GM23338 (cell line): ENCODE measurements around the gene CTNNA3. TPM values are rescaled to one million over a fixed set of nuclear protein-coding genes. Genes with fewer than 3 reads are reported as not detected.

Source experiments
- ATAC-seq: fragments of 200-7000 bp; cut with Tn5 transposase; 3 replicates; pipeline ENCODE4 v1.9.1; 2020
- DNase-seq: peaks from one replicate; pipeline ENCODE4 v3.0.0-alpha.2; 2015; ENCODE audit warnings: low spot score
- H2AFZ ChIP-seq: fragments of 200-600 bp; sonication (generic); 2 replicates; pipeline ENCODE4 v1.8.0; 2016; ENCODE audit warnings: antibody characterized with exemption, mild to moderate bottlenecking, moderate library complexity
- H3F3A ChIP-seq: fragments of 200-600 bp; sonication (generic); replicated peaks from 2 replicates; pipeline ENCODE4 v1.8.0; 2017; ENCODE audit warnings: antibody characterized with exemption, mixed run types, low read depth
- H3K27ac ChIP-seq: fragments of 200-600 bp; sonication (generic); 2 replicates; pipeline ENCODE4 v1.6.1; 2016; ENCODE audit warnings: low read depth
- H3K27me3 ChIP-seq: fragments of 200-600 bp; sonication (generic); 2 replicates; pipeline ENCODE4 v1.8.0; 2016; ENCODE audit warnings: mild to moderate bottlenecking, mixed run types, moderate library complexity; ENCODE audit not compliant: insufficient read depth
- H3K36me3 ChIP-seq: fragments of 200-600 bp; sonication (generic); 2 replicates; pipeline ENCODE4 v1.8.0; 2016; ENCODE audit warnings: mild to moderate bottlenecking; ENCODE audit not compliant: insufficient read depth
- H3K4me1 ChIP-seq: fragments of 200-600 bp; sonication (generic); 2 replicates; pipeline ENCODE4 v1.8.0; 2016; ENCODE audit warnings: mild to moderate bottlenecking, moderate library complexity; ENCODE audit not compliant: insufficient read depth
- H3K4me2 ChIP-seq: fragments of 200-600 bp; sonication (generic); 2 replicates; pipeline ENCODE4 v1.7.1; 2017; ENCODE audit warnings: mixed run types
- H3K4me3 ChIP-seq: fragments of 200-600 bp; sonication (generic); 2 replicates; pipeline ENCODE4 v1.6.1; 2016; ENCODE audit warnings: mixed run types
- H3K79me2 ChIP-seq: fragments of 200-600 bp; sonication (generic); replicated peaks from 2 replicates; pipeline ENCODE4 v1.8.0; 2017; ENCODE audit warnings: mild to moderate bottlenecking; ENCODE audit not compliant: insufficient read depth
- H3K9me2 ChIP-seq: fragments of 200-600 bp; sonication (generic); 2 replicates; pipeline ENCODE4 v1.8.0; 2017; ENCODE audit not compliant: insufficient read depth
- H4K20me1 ChIP-seq: fragments of 200-600 bp; sonication (generic); replicated peaks from 2 replicates; pipeline ENCODE4 v1.8.0; 2017; ENCODE audit warnings: mild to moderate bottlenecking; ENCODE audit not compliant: insufficient read depth
- H3K27ac Mint-ChIP-seq: 2 replicates; pipeline ENCODE4 v1.8.0; 2020; ENCODE audit warnings: inconsistent platforms, mild to moderate bottlenecking, moderate library complexity, mixed read lengths
- H3K27me3 Mint-ChIP-seq: 3 replicates; pipeline ENCODE4 v1.8.0; 2022; ENCODE audit warnings: low read depth, mild to moderate bottlenecking, moderate library complexity, mixed read lengths, inconsistent platforms; ENCODE audit not compliant: insufficient read depth, poor library complexity
- H3K36me3 Mint-ChIP-seq: 3 replicates; pipeline ENCODE4 v1.8.0; 2021; ENCODE audit warnings: low read depth, mild to moderate bottlenecking, inconsistent platforms, moderate library complexity, mixed read lengths
- H3K4me1 Mint-ChIP-seq: 3 replicates; pipeline ENCODE4 v1.8.0; 2020; ENCODE audit warnings: mild to moderate bottlenecking, inconsistent platforms, mixed read lengths
- H3K4me3 Mint-ChIP-seq: 3 replicates; pipeline ENCODE4 v1.8.0; 2021; ENCODE audit warnings: moderate library complexity, mild to moderate bottlenecking, inconsistent platforms, mixed read lengths
- H3K9me3 Mint-ChIP-seq: 3 replicates; pipeline ENCODE4 v1.8.0; 2020; ENCODE audit warnings: moderate library complexity, mild to moderate bottlenecking, inconsistent platforms, mixed read lengths
- EZH2phosphoT487 ChIP-seq: fragments of 200-600 bp; sonication (generic); IDR thresholded peaks from one replicate; pipeline ENCODE4 v1.8.1; 2018; ENCODE audit warnings: antibody characterized with exemption; ENCODE audit not compliant: unreplicated experiment
- NANOG ChIP-seq: IDR thresholded peaks from 2 replicates; pipeline ENCODE4 v1.6.1; 2016; ENCODE audit warnings: antibody characterized with exemption, borderline replicate concordance
- ZNF114 ChIP-seq: fragments of 250-450 bp; sonication (Bioruptor Pico); IDR thresholded peaks from 2 replicates; pipeline ENCODE4 v1.5.0; 2020; ENCODE audit warnings: mild to moderate bottlenecking, moderate library complexity
- polyA plus RNA-seq: library from polyadenylated mRNA; unstranded; fragments of >200 nt; fragmentation: Nextera tagmentation; extraction: Ambion mirVana; gene quantifications from 2 replicates; pipeline ENCODE4 v1.2.1, GENCODE V29; 2016
- total RNA-seq: library from RNA; depleted of rRNA; stranded (reverse); fragments of >200 nt; shearing (Covaris generic); gene quantifications from 2 replicates; pipeline ENCODE4 v1.2.3, GENCODE V29; 2014
- TF ChIP-seq, protein P1 (sequence below): fragments of 250-450 bp; sonication (Bioruptor Pico); IDR thresholded peaks from 2 replicates; pipeline ENCODE4 v1.5.0; 2020; ENCODE audit warnings: mild to moderate bottlenecking, moderate library complexity
- TF ChIP-seq, protein P2 (sequence below), 2 experiments: fragments of 200-600 bp in 1 of 2; sonication (generic) in 1 of 2; conservative IDR thresholded peaks; 2 replicates each; pipeline versions ENCODE4 v1.5.1 to v1.6.1; 2016 to 2017; ENCODE audit warnings: antibody characterized with exemption in 2 of 2, low read depth in 2 of 2, mild to moderate bottlenecking in 2 of 2, moderate library complexity in 1 of 2

CTNNA3 gene
- total and polyA plus RNA-seq, 2 experiments from 2014 or later = 0.71 to 3.3 TPM

DNA sequence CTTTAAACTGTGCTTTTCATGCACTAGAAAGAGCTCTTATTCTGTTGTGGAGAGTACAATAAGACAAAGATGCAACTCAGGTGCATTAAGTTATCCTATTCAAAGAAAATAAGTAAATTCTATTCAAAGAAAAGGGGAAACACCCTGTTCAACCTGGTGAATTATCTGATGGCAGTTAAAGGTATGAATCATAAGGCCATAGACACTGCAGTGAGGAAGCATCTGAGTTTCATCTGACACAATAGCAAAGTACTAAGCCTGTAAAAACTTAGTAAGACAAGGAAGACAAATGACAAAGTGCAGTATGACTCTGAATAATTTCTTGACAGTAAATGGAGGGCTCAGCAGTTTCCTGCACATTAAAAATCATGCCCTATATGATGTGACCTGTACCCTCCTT, 861.2 kb downstream of the CTNNA3 start (continued):
- TF ChIP-seq, protein P1, sequence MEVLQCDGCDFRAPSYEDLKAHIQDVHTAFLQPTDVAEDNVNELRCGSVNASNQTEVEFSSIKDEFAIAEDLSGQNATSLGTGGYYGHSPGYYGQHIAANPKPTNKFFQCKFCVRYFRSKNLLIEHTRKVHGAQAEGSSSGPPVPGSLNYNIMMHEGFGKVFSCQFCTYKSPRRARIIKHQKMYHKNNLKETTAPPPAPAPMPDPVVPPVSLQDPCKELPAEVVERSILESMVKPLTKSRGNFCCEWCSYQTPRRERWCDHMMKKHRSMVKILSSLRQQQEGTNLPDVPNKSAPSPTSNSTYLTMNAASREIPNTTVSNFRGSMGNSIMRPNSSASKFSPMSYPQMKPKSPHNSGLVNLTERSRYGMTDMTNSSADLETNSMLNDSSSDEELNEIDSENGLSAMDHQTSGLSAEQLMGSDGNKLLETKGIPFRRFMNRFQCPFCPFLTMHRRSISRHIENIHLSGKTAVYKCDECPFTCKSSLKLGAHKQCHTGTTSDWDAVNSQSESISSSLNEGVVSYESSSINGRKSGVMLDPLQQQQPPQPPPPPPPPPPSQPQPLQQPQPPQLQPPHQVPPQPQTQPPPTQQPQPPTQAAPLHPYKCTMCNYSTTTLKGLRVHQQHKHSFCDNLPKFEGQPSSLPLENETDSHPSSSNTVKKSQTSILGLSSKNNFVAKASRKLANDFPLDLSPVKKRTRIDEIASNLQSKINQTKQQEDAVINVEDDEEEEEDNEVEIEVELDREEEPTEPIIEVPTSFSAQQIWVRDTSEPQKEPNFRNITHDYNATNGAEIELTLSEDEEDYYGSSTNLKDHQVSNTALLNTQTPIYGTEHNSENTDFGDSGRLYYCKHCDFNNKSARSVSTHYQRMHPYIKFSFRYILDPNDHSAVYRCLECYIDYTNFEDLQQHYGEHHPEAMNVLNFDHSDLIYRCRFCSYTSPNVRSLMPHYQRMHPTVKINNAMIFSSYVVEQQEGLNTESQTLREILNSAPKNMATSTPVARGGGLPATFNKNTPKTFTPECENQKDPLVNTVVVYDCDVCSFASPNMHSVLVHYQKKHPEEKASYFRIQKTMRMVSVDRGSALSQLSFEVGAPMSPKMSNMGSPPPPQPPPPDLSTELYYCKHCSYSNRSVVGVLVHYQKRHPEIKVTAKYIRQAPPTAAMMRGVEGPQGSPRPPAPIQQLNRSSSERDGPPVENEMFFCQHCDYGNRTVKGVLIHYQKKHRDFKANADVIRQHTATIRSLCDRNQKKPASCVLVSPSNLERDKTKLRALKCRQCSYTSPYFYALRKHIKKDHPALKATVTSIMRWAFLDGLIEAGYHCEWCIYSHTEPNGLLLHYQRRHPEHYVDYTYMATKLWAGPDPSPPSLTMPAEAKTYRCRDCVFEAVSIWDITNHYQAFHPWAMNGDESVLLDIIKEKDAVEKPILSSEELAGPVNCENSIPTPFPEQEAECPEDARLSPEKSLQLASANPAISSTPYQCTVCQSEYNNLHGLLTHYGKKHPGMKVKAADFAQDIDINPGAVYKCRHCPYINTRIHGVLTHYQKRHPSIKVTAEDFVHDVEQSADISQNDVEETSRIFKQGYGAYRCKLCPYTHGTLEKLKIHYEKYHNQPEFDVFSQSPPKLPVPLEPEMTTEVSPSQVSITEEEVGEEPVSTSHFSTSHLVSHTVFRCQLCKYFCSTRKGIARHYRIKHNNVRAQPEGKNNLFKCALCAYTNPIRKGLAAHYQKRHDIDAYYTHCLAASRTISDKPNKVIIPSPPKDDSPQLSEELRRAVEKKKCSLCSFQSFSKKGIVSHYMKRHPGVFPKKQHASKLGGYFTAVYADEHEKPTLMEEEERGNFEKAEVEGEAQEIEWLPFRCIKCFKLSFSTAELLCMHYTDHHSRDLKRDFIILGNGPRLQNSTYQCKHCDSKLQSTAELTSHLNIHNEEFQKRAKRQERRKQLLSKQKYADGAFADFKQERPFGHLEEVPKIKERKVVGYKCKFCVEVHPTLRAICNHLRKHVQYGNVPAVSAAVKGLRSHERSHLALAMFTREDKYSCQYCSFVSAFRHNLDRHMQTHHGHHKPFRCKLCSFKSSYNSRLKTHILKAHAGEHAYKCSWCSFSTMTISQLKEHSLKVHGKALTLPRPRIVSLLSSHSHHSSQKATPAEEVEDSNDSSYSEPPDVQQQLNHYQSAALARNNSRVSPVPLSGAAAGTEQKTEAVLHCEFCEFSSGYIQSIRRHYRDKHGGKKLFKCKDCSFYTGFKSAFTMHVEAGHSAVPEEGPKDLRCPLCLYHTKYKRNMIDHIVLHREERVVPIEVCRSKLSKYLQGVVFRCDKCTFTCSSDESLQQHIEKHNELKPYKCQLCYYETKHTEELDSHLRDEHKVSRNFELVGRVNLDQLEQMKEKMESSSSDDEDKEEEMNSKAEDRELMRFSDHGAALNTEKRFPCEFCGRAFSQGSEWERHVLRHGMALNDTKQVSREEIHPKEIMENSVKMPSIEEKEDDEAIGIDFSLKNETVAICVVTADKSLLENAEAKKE (CRISPR knock-in tag) = no peak
- no peak for TF ChIP-seq ZNF114 (CRISPR knock-in tag)
- TF ChIP-seq NANOG = no peak
- no peak for TF ChIP-seq EZH2phosphoT487

DNA sequence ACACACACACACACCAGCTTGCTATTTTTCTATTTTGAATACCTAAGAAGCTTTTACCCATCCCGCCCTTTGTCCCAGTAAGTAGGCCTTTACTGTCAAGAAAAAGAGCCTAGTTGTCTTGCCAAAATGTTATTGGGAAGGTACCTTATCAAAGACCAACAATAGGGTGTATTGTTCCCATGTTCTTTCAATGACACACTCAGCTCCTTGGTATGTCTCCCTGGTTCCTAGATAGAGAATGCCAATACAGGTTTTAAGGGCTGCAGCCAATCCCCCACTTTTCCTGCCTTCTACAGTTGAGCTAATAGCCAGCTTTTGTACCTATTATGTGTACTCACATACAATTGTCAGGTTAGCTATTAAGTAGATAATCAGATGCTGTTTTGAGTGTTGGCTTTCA, 862.1 kb downstream of the CTNNA3 start:
- Histone ChIP-seq H3F3A (no peaks in the 10 kb centered on the region), H3K4me2 (no peak overlapping the region), H3K36me3 (no peaks in the 10 kb centered on the region), H3K79me2 (no peaks in the 10 kb centered on the region), H3K27ac (no peak overlapping the region), H4K20me1 (no peaks in the 10 kb centered on the region), H2AFZ (no peak overlapping the region), H3K9me2 (no peaks in the 10 kb centered on the region), H3K27me3 (no peaks in the 10 kb centered on the region), H3K4me3 (no peak overlapping the region), H3K4me1 (peaks cover 4% of the 10 kb centered on the region)
- DNase-seq = no peak
- Mint-ChIP-seq H3K4me3 (no peak overlapping the region), H3K9me3 (no peaks in the 10 kb centered on the region), H3K4me1 (peaks cover 19% of the 10 kb centered on the region), H3K27ac (no peak overlapping the region), H3K36me3 (no peaks in the 10 kb centered on the region), H3K27me3 (no peaks in the 10 kb centered on the region)
- ATAC-seq = no peak
- TF ChIP-seq, protein P1 (CRISPR knock-in tag) = no peak
- TF ChIP-seq, protein P2, sequence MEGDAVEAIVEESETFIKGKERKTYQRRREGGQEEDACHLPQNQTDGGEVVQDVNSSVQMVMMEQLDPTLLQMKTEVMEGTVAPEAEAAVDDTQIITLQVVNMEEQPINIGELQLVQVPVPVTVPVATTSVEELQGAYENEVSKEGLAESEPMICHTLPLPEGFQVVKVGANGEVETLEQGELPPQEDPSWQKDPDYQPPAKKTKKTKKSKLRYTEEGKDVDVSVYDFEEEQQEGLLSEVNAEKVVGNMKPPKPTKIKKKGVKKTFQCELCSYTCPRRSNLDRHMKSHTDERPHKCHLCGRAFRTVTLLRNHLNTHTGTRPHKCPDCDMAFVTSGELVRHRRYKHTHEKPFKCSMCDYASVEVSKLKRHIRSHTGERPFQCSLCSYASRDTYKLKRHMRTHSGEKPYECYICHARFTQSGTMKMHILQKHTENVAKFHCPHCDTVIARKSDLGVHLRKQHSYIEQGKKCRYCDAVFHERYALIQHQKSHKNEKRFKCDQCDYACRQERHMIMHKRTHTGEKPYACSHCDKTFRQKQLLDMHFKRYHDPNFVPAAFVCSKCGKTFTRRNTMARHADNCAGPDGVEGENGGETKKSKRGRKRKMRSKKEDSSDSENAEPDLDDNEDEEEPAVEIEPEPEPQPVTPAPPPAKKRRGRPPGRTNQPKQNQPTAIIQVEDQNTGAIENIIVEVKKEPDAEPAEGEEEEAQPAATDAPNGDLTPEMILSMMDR (conservative IDR thresholded peaks at IDR 0.05; ENCODE audit: low read depth in 2 of 2) = no peak
- TF ChIP-seq NANOG = no peak
